Endothelial cell of umbilical vein (primary cell): ENCODE results near the gene THRSP. TPM values are rescaled to one million over a fixed set of nuclear protein-coding genes. Genes with fewer than 3 reads are reported as not detected.

Experiments used
- BruUV-seq: library from RNA; stranded (reverse); fragments of 400-500 nt; replicated peaks from 2 replicates; lab custom pipeline; 2021; lab: Mats Ljungman, UMichigan
- CTCF ChIA-PET: fragments of 300-600, 350-600 bp; sonication (Branson Sonifier 250); formaldehyde crosslinking; loops from one replicate; lab custom pipeline; 2021; ENCODE audit warnings: antibody characterized with exemption, inconsistent platforms; lab: Charles Lee
- POLR2A ChIA-PET: fragments of 300-600, 350-600 bp; sonication (Branson Sonifier 250); formaldehyde crosslinking; loops from one replicate; lab custom pipeline; 2021; ENCODE audit warnings: antibody characterized with exemption, inconsistent platforms; lab: Charles Lee
- DNase-seq: peaks from one replicate; pipeline ENCODE4 v3.0.0-alpha.2; 2011; ENCODE audit warnings: low read depth, low spot score
- FAIRE-seq: peaks from 2 replicates; lab custom pipeline; 2011; peaks lifted over from hg19 to GRCh38; lab: Jason Lieb, UNC
- H2AFZ ChIP-seq: 2 replicates; pipeline ENCODE4 v1.6.0; 2012; ENCODE audit warnings: low read depth, low read length, control low read depth, inconsistent platforms
- H3K27ac ChIP-seq: 2 replicates; pipeline ENCODE4 v1.5.1; 2011; ENCODE audit warnings: low read depth, mild to moderate bottlenecking, control low read depth, low read length, moderate library complexity; ENCODE audit not compliant: insufficient read depth
- H3K27me3 ChIP-seq, 2 experiments: 2 replicates each; pipeline versions ENCODE4 v1.6.0 to v1.6.1; 2011; ENCODE audit warnings: low read length in 2 of 2, mixed read lengths in 1 of 2; ENCODE audit not compliant: control insufficient read depth in 2 of 2, insufficient read depth in 2 of 2
- H3K36me3 ChIP-seq, 2 experiments: 2 replicates in 1 of 2; 3 replicates in 1 of 2; pipeline ENCODE4 v1.5.1; 2011; ENCODE audit warnings: low read length in 2 of 2, mild to moderate bottlenecking in 1 of 2, moderate library complexity in 1 of 2; ENCODE audit not compliant: control insufficient read depth in 2 of 2, insufficient read depth in 2 of 2; ENCODE audit errors: extremely low read depth in 1 of 2
- H3K4me1 ChIP-seq: 3 replicates; pipeline ENCODE4 v1.5.1; 2011; ENCODE audit warnings: mild to moderate bottlenecking, low read length; ENCODE audit not compliant: control insufficient read depth, insufficient read depth; ENCODE audit errors: extremely low read depth
- H3K4me2 ChIP-seq: 2 replicates; pipeline ENCODE4 v1.6.1; 2011; ENCODE audit warnings: low read length, control low read depth, mixed read lengths; ENCODE audit not compliant: insufficient read depth
- H3K4me3 ChIP-seq, 3 experiments: fragments of 200-600 bp in 1 of 3; sonication (generic), shearing (Covaris generic) in 1 of 3; replicated peaks in 1 of 3; 2 replicates each; pipeline ENCODE4 v1.5.1; 2011 to 2016; ENCODE audit warnings: control low read depth in 3 of 3, low read length in 3 of 3, mild to moderate bottlenecking in 2 of 3, inconsistent platforms in 1 of 3, low read depth in 1 of 3, moderate library complexity in 1 of 3; ENCODE audit not compliant: insufficient read depth in 1 of 3
- H3K79me2 ChIP-seq: 2 replicates; pipeline ENCODE4 v1.6.0; 2012; ENCODE audit warnings: low read length, inconsistent platforms; ENCODE audit not compliant: control insufficient read depth, insufficient read depth
- H3K9ac ChIP-seq: replicated peaks from 2 replicates; pipeline ENCODE3; 2011; ENCODE audit warnings: low read length, control low read depth; ENCODE audit not compliant: insufficient read depth; ENCODE audit errors: extremely low read depth
- H3K9me1 ChIP-seq: replicated peaks from 3 replicates; pipeline ENCODE4 v1.6.0; 2011; ENCODE audit warnings: mild to moderate bottlenecking, low read length; ENCODE audit not compliant: control insufficient read depth, insufficient read depth; ENCODE audit errors: extremely low read depth
- H3K9me3 ChIP-seq: replicated peaks from 2 replicates; pipeline ENCODE4 v1.5.1; 2012; ENCODE audit warnings: low read length, inconsistent platforms; ENCODE audit not compliant: control insufficient read depth, insufficient read depth
- H4K20me1 ChIP-seq: replicated peaks from 2 replicates; pipeline ENCODE3; 2011; ENCODE audit warnings: mild to moderate bottlenecking, low read length; ENCODE audit not compliant: control insufficient read depth, insufficient read depth; ENCODE audit errors: extremely low read depth
- MAX ChIP-seq: IDR thresholded peaks from 2 replicates; pipeline ENCODE4 v1.6.1; 2011; ENCODE audit not compliant: insufficient read depth, insufficient read length
- MYC ChIP-seq: IDR thresholded peaks from one replicate; pipeline ENCODE4 v1.6.1; 2011; ENCODE audit warnings: mild to moderate bottlenecking, low read depth, low read length
- POLR2A ChIP-seq: IDR thresholded peaks from 2 replicates; pipeline ENCODE4 v1.6.1; 2012; ENCODE audit warnings: low read depth, mild to moderate bottlenecking, control low read depth, low read length
- dilution Hi-C: fragments of 300-500 bp; cut with MboI; formaldehyde crosslinking; loops from one replicate; pipeline ENCODE4 v1.15.0; 2019; ENCODE audit warnings: low sequenced_read_pairs; ENCODE audit not compliant: extremely low pct_ligation_motif_present
- intact Hi-C: fragments of 100-400 bp; cut with micrococcal nuclease; formaldehyde crosslinking; loops from one replicate; pipeline ENCODE4 v1.10.0; 2022
- polyA plus RNA-seq, 4 experiments: library from polyadenylated mRNA; depleted of rRNA in 3 of 4; stranded (reverse) in 3 of 4; unstranded in 1 of 4; fragments of >200 nt; gene quantifications; 2 replicates each; pipeline versions ENCODE4 v1.2.1 to v1.2.3, GENCODE V29; 2011 to 2012; ENCODE audit warnings: missing spikeins in 1 of 4
- total RNA-seq: library from RNA; stranded (reverse); gene quantifications from 2 replicates; pipeline ENCODE4 v1.2.3, GENCODE V29; 2021
- TF ChIP-seq, protein P1 (sequence below), 2 donors: IDR thresholded peaks; 1 replicate in 1 of 2; 2 replicates in 1 of 2; pipeline ENCODE4 v1.5.1; 2011; ENCODE audit warnings: low read length in 2 of 2, mild to moderate bottlenecking in 2 of 2, moderate library complexity in 2 of 2, control low read depth in 1 of 2, inconsistent platforms in 1 of 2, low read depth in 1 of 2; ENCODE audit not compliant: insufficient read depth in 1 of 2; ENCODE audit errors: extremely low read depth in 1 of 2

Gene THRSP
- total and polyA plus RNA-seq, 2 donors (not counting 3 experiments of a cell fraction or from before 2014, with no cell fraction given) = not detected

DNA sequence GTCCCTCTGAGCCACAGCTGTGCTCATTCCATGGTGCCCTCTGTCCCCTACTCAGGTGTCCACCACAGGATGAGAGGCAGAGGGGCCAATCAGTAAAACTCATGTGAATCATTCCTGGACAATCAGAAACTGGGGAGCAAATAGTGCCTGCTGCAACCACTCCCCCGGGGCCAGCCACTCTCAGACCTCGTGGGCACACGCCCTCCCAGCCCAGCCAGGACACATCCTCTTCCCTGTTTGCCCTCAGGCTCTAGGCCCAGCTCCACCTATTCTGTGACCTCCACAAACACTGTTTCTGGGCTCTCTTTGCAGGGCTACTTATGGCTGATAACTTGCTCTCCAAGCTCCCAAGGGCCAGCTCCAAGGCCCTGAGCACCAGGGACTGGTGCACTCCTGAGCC is 26.6 kb upstream of the THRSP start:
- intact Hi-C loops (no loop called here), dilution Hi-C loops (no loop called here)
- Histone ChIP-seq H3K79me2 (no peaks in the 10 kb centered on the region), H3K9me3 (no peaks in the 10 kb centered on the region), H3K36me3 (no peaks in the 10 kb centered on the region), H3K4me3 (no peak overlapping the region), H3K9ac (no peak overlapping the region), H3K4me1 (peaks cover 21% of the 10 kb centered on the region), H3K4me2 (no peak overlapping the region), H3K27me3 (no peaks in the 10 kb centered on the region), H4K20me1 (no peaks in the 10 kb centered on the region), H2AFZ (peak overlapping the region; percentile 31), H3K27ac (no peak overlapping the region), H3K9me1 (no peaks in the 10 kb centered on the region)
- DNase-seq (no peak), FAIRE-seq (no peak)
- POLR2A ChIA-PET = no interaction called here
- CTCF ChIA-PET = interaction anchor here (1.2 to 1.7 kb wide), 2 partner anchors 9 to 42 kb away, joined by 3 to 6 read pairs; partner anchors contain the start of gene INTS4
- BruUV-seq = no TSS peak
- TF ChIP-seq, protein P1, sequence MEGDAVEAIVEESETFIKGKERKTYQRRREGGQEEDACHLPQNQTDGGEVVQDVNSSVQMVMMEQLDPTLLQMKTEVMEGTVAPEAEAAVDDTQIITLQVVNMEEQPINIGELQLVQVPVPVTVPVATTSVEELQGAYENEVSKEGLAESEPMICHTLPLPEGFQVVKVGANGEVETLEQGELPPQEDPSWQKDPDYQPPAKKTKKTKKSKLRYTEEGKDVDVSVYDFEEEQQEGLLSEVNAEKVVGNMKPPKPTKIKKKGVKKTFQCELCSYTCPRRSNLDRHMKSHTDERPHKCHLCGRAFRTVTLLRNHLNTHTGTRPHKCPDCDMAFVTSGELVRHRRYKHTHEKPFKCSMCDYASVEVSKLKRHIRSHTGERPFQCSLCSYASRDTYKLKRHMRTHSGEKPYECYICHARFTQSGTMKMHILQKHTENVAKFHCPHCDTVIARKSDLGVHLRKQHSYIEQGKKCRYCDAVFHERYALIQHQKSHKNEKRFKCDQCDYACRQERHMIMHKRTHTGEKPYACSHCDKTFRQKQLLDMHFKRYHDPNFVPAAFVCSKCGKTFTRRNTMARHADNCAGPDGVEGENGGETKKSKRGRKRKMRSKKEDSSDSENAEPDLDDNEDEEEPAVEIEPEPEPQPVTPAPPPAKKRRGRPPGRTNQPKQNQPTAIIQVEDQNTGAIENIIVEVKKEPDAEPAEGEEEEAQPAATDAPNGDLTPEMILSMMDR (IDR thresholded peaks at IDR 0.05; ENCODE audit: extremely low read depth in 1 of 2, insufficient read depth in 1 of 2, low read depth in 1 of 2, low read length in 2 of 2) = no peak
- TF ChIP-seq POLR2A (no peak), MYC (no peak), MAX (no peak)
